ENCODE measurements around the gene WWOX.

The WWOX gene

DNA sequence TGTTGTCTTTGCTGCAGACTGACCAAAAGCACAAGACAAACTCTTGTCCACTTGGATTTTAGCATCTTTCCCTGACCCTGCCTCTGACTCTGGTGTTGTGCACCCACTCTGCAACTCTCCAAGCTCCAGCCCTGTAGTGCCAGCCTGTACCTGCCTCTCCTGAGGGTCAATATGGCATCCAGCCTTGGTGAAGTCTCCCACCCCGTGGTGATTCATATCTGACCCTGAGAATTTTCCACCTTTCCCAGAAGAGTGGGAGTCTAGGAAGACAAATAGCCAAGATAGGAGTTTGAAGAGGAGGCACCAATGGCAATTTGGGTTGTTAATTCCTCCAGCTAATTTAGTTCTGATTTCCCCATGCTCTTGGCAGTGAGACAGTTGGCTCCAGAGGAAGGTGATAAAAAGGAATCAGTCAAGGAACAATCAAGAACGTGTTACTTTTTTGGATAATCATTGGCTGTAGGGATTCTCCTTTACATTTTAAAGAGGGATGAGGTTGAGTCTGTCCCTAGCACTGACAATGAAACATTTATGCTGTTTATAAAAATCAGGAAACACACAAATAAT, 1085.1 kb downstream of the WWOX start:
- Histone ChIP-seq H3K36me3 (ENCODE audit: control insufficient read depth, insufficient read depth, low read length) (no peaks in the 10 kb centered on the region), H2BK15ac (replicated peaks; ENCODE audit: low read depth) (no peak overlapping the region), H3K4me3 (ENCODE audit: low read length) (no peak overlapping the region), H2BK120ac (ENCODE audit: low read depth, low read length) (no peak overlapping the region), H3K18ac (ENCODE audit: low read length) (no peak overlapping the region), H3K9ac (ENCODE audit: low read length) (no peak overlapping the region), H3K4me2 (ENCODE audit: low read length) (no peak overlapping the region), H3K27me3 (ENCODE audit: insufficient read depth, low read length, poor library complexity) (no peaks in the 10 kb centered on the region), H4K8ac (ENCODE audit: low read depth, low read length) (no peak overlapping the region), H2AK5ac (ENCODE audit: low read length) (no peak overlapping the region), H4K5ac (ENCODE audit: low read length) (no peak overlapping the region), H3K23ac (ENCODE audit: low read length) (no peak overlapping the region), H3K79me1 (ENCODE audit: low read length) (no peaks in the 10 kb centered on the region), H3K4me1 (ENCODE audit: control insufficient read depth, low read depth, low read length) (peaks cover 4% of the 10 kb centered on the region), H3K27ac (ENCODE audit: low read depth, low read length) (no peak overlapping the region), H3K4ac (ENCODE audit: low read depth, low read length) (no peak overlapping the region), H3K56ac (ENCODE audit: low read length) (no peak overlapping the region), H3K79me2 (ENCODE audit: control insufficient read depth, insufficient read depth, low read length) (no peaks in the 10 kb centered on the region), H2BK5ac (ENCODE audit: low read length) (no peak overlapping the region)
- WGBS (ENCODE audit: extremely low coverage, insufficient coverage, low lambda C conversion rate), result no CpG with 5 or more reads among the region's 2 CpGs
- DNase-seq, result peak; percentile 30

DNA sequence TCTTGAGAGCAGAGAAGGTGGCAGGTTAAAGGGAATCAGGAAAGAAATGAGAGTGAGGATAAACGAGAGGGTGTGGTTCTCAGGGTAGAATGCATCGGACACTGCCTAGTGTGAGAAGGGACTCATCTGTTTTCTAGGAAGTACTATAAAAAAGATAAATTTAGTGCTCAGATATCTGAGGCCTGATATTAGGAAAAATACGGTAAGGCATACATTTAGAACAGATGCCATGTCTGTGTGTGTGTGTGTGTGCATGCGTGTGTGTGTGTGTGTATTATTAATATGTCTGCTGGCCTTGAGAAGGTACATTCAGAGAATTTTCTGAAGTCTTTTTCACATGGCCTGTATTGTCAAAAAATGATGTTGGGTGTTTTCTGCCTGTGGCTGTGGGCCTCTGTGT, 1086.3 kb downstream of the WWOX start:
- Histone ChIP-seq H3K27ac (ENCODE audit: low read depth, low read length) (no peak overlapping the region), H4K5ac (ENCODE audit: low read length) (no peak overlapping the region), H3K4me2 (ENCODE audit: low read length) (no peak overlapping the region), H3K4me1 (ENCODE audit: control insufficient read depth, low read depth, low read length) (peaks cover 4% of the 10 kb centered on the region), H3K56ac (ENCODE audit: low read length) (peak overlapping the region; percentile 26), H2BK120ac (ENCODE audit: low read depth, low read length) (no peak overlapping the region), H3K79me2 (ENCODE audit: control insufficient read depth, insufficient read depth, low read length) (no peaks in the 10 kb centered on the region), H3K36me3 (ENCODE audit: control insufficient read depth, insufficient read depth, low read length) (no peaks in the 10 kb centered on the region), H3K27me3 (ENCODE audit: insufficient read depth, low read length, poor library complexity) (no peaks in the 10 kb centered on the region), H3K4me3 (ENCODE audit: low read length) (no peak overlapping the region), H4K8ac (ENCODE audit: low read depth, low read length) (no peak overlapping the region), H3K79me1 (ENCODE audit: low read length) (no peaks in the 10 kb centered on the region), H2AK5ac (ENCODE audit: low read length) (peak overlapping the region; percentile 55), H2BK5ac (ENCODE audit: low read length) (peak overlapping the region; percentile 7), H3K23ac (ENCODE audit: low read length) (no peak overlapping the region), H3K4ac (ENCODE audit: low read depth, low read length) (no peak overlapping the region), H3K9ac (ENCODE audit: low read length) (no peak overlapping the region), H3K18ac (ENCODE audit: low read length) (no peak overlapping the region), H2BK15ac (replicated peaks; ENCODE audit: low read depth) (no peak overlapping the region)
- no peak for DNase-seq
- WGBS (ENCODE audit: extremely low coverage, insufficient coverage, low lambda C conversion rate), result no CpG with 5 or more reads among the region's 4 CpGs

DNA sequence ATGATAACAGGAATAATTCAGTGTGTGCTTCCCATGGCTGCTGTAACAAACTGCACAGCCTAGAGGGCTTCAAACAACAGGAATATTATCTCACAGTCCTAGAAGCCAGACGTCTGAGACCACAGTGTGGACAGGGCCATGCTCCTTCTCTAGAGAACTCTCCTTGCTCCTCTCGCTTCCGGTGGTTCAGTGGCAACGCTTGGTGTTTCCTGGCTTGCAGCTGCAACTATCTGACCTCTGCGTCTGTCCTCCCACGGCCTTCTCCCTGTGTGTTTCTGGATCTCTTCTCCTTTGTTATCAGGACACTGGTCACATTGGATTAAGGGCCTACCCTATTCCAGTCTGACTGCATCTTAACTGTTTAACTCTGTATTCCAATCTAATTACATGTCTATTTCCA, 1086.7 kb downstream of the WWOX start:
- no peak for DNase-seq
- Histone ChIP-seq H3K4me2 (ENCODE audit: low read length) (no peak overlapping the region), H4K8ac (ENCODE audit: low read depth, low read length) (no peak overlapping the region), H3K18ac (ENCODE audit: low read length) (no peak overlapping the region), H2AK5ac (ENCODE audit: low read length) (peak overlapping the region; percentile 63), H3K27ac (ENCODE audit: low read depth, low read length) (no peak overlapping the region), H3K36me3 (ENCODE audit: control insufficient read depth, insufficient read depth, low read length) (no peaks in the 10 kb centered on the region), H2BK15ac (replicated peaks; ENCODE audit: low read depth) (no peak overlapping the region), H3K27me3 (ENCODE audit: insufficient read depth, low read length, poor library complexity) (no peaks in the 10 kb centered on the region), H4K5ac (ENCODE audit: low read length) (no peak overlapping the region), H3K9ac (ENCODE audit: low read length) (no peak overlapping the region), H3K23ac (ENCODE audit: low read length) (no peak overlapping the region), H3K79me1 (ENCODE audit: low read length) (no peaks in the 10 kb centered on the region), H3K4ac (ENCODE audit: low read depth, low read length) (no peak overlapping the region), H3K4me3 (ENCODE audit: low read length) (no peak overlapping the region), H3K4me1 (ENCODE audit: control insufficient read depth, low read depth, low read length) (peaks cover 4% of the 10 kb centered on the region), H2BK5ac (ENCODE audit: low read length) (peak overlapping the region; percentile 32), H3K56ac (ENCODE audit: low read length) (no peak overlapping the region), H3K79me2 (ENCODE audit: control insufficient read depth, insufficient read depth, low read length) (no peaks in the 10 kb centered on the region), H2BK120ac (ENCODE audit: low read depth, low read length) (no peak overlapping the region)
- no CpG with 5 or more reads among the region's 6 CpGs for WGBS (ENCODE audit: extremely low coverage, insufficient coverage, low lambda C conversion rate)

DNA sequence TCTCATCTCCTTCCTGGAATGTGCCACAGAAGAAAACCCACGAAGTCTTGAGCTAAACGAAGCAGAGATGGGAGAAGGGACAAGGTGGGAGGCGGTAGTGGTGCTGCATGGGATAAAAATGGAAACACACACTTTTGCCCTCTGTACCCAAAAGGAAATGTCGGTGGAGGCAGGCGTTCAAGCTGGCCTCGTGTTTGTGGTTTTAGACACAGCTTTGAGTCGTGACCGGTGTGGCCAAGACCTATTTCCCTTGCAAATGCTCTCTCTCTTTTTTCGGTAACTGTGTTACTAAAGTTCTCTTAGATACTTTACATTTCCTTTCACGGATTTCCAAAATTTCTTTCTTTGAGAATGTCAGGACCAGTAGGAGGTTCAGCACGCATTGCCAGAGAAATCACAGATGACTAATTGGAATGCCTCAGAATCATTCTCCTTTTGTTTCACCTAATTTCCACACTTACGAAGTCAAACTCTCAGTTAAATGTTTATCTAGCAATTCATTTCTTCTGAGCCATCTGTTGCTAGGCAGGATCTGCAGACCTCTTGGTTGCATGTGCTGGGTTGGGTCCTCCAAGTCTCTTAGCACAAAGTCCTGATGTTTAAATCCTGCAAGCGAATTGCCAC, 1088.8 kb downstream of the WWOX start:
- H3K79me2 ChIP-seq (ENCODE audit: control insufficient read depth, insufficient read depth, low read length), result no peaks in the 10 kb centered on the region
- H3K4me3 ChIP-seq (ENCODE audit: low read length), result no peak overlapping the region
- no peak overlapping the region for H3K9ac ChIP-seq (ENCODE audit: low read length)
- H3K36me3 ChIP-seq (ENCODE audit: control insufficient read depth, insufficient read depth, low read length), result no peaks in the 10 kb centered on the region
- no peak overlapping the region for H3K27ac ChIP-seq (ENCODE audit: low read depth, low read length)
- H2BK5ac ChIP-seq (ENCODE audit: low read length), result no peak overlapping the region
- no peak overlapping the region for H2BK120ac ChIP-seq (ENCODE audit: low read depth, low read length)
- no peak overlapping the region for H2AK5ac ChIP-seq (ENCODE audit: low read length)
- H4K8ac ChIP-seq (ENCODE audit: low read depth, low read length), result no peak overlapping the region
- peak overlapping the region; percentile 43 for H3K56ac ChIP-seq (ENCODE audit: low read length)
- no peak overlapping the region for H2BK15ac ChIP-seq (replicated peaks; ENCODE audit: low read depth)
- H3K4ac ChIP-seq (ENCODE audit: low read depth, low read length), result no peak overlapping the region
- H3K4me1 ChIP-seq (ENCODE audit: control insufficient read depth, low read depth, low read length), result peaks cover 4% of the 10 kb centered on the region
- H4K5ac ChIP-seq (ENCODE audit: low read length), result no peak overlapping the region
- no peaks in the 10 kb centered on the region for H3K27me3 ChIP-seq (ENCODE audit: insufficient read depth, low read length, poor library complexity)
- no CpG with 5 or more reads among the region's 13 CpGs for WGBS (ENCODE audit: extremely low coverage, insufficient coverage, low lambda C conversion rate)
- DNase-seq, result peak; percentile 53
- no peak overlapping the region for H3K18ac ChIP-seq (ENCODE audit: low read length)
- H3K79me1 ChIP-seq (ENCODE audit: low read length), result no peaks in the 10 kb centered on the region
- H3K4me2 ChIP-seq (ENCODE audit: low read length), result no peak overlapping the region
- no peak overlapping the region for H3K23ac ChIP-seq (ENCODE audit: low read length)

DNA sequence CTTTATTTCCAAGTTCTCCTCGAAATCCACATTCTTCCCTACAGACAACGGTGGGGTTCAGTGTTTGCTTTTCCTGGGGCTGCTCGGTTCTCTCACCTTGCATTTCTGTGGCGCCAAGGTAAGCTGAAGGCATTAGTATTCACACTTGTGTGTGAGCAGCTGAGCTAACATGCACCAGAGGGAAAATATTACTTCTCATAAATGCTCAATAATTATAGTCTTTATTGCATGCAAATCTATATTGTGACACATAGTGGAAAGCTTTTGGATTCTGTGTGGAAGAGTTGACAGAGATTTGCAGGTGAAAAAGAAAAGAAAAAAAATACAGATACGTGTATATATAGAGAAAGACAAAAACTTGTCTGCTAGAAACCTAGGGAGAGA, 1089.3 kb downstream of the WWOX start:
- Histone ChIP-seq H3K79me2 (ENCODE audit: control insufficient read depth, insufficient read depth, low read length) (no peaks in the 10 kb centered on the region), H3K79me1 (ENCODE audit: low read length) (no peaks in the 10 kb centered on the region), H3K4me1 (ENCODE audit: control insufficient read depth, low read depth, low read length) (peaks cover 4% of the 10 kb centered on the region), H3K23ac (ENCODE audit: low read length) (no peak overlapping the region), H3K9ac (ENCODE audit: low read length) (no peak overlapping the region), H2BK5ac (ENCODE audit: low read length) (no peak overlapping the region), H3K27ac (ENCODE audit: low read depth, low read length) (no peak overlapping the region), H3K36me3 (ENCODE audit: control insufficient read depth, insufficient read depth, low read length) (no peaks in the 10 kb centered on the region), H2AK5ac (ENCODE audit: low read length) (no peak overlapping the region), H3K4me2 (ENCODE audit: low read length) (no peak overlapping the region), H3K56ac (ENCODE audit: low read length) (peak overlapping the region; percentile 17), H4K8ac (ENCODE audit: low read depth, low read length) (no peak overlapping the region), H3K27me3 (ENCODE audit: insufficient read depth, low read length, poor library complexity) (no peaks in the 10 kb centered on the region), H3K4me3 (ENCODE audit: low read length) (no peak overlapping the region), H3K4ac (ENCODE audit: low read depth, low read length) (no peak overlapping the region), H2BK15ac (replicated peaks; ENCODE audit: low read depth) (no peak overlapping the region), H4K5ac (ENCODE audit: low read length) (no peak overlapping the region), H2BK120ac (ENCODE audit: low read depth, low read length) (no peak overlapping the region), H3K18ac (ENCODE audit: low read length) (no peak overlapping the region)
- no CpG with 5 or more reads among the region's 5 CpGs for WGBS (ENCODE audit: extremely low coverage, insufficient coverage, low lambda C conversion rate)
- DNase-seq, result no peak

DNA sequence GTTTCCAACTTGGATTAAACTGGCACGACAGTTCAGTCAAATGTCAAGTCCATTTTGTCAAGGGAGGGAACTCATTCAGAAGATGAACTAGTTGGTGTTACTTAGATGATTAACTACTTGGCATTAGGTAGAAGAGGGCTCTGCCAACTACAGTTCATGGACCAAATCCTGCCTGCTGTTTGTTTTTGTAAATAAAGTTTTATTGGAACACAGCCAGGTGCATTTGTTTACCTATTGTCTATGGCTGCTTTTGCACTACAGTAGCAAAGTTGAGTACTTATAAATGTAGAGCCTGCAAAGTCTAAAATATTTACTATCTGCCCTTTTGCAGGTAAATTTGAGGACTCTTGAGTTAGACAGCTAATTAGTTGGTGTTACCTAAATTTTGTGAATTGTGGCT, 1091.1 kb downstream of the WWOX start:
- Histone ChIP-seq H3K23ac (ENCODE audit: low read length) (no peak overlapping the region), H3K4me1 (ENCODE audit: control insufficient read depth, low read depth, low read length) (peaks cover 2% of the 10 kb centered on the region), H4K8ac (ENCODE audit: low read depth, low read length) (no peak overlapping the region), H2BK5ac (ENCODE audit: low read length) (no peak overlapping the region), H3K36me3 (ENCODE audit: control insufficient read depth, insufficient read depth, low read length) (no peaks in the 10 kb centered on the region), H3K56ac (ENCODE audit: low read length) (no peak overlapping the region), H3K27me3 (ENCODE audit: insufficient read depth, low read length, poor library complexity) (no peaks in the 10 kb centered on the region), H3K18ac (ENCODE audit: low read length) (no peak overlapping the region), H2BK120ac (ENCODE audit: low read depth, low read length) (no peak overlapping the region), H2AK5ac (ENCODE audit: low read length) (no peak overlapping the region), H3K79me2 (ENCODE audit: control insufficient read depth, insufficient read depth, low read length) (no peaks in the 10 kb centered on the region), H4K5ac (ENCODE audit: low read length) (no peak overlapping the region), H3K27ac (ENCODE audit: low read depth, low read length) (no peak overlapping the region), H3K79me1 (ENCODE audit: low read length) (no peaks in the 10 kb centered on the region), H3K4me3 (ENCODE audit: low read length) (no peak overlapping the region), H3K4ac (ENCODE audit: low read depth, low read length) (no peak overlapping the region), H2BK15ac (replicated peaks; ENCODE audit: low read depth) (no peak overlapping the region), H3K9ac (ENCODE audit: low read length) (no peak overlapping the region), H3K4me2 (ENCODE audit: low read length) (no peak overlapping the region)
- DNase-seq, result no peak
- no CpG with 5 or more reads among the region's 1 CpG for WGBS (ENCODE audit: extremely low coverage, insufficient coverage, low lambda C conversion rate)

Data from mesendoderm (in vitro differentiated cells).